Natural killer cell (primary cell): Measurements from ENCODE around the gene NTM. TPM values are rescaled to one million over a fixed set of nuclear protein-coding genes. Genes with fewer than 3 reads are reported as not detected.

Experiments used
- ATAC-seq, 3 donors: fragments of 150-1000 bp in 2 of 3; fragments of 200-7000 bp in 1 of 3; cut with Tn5 transposase; 1 replicate in 1 of 3; 2 replicates in 2 of 3; pipeline ENCODE4 v1.10.0; 2021; ENCODE audit warnings: mild to moderate bottlenecking in 2 of 3, moderate library complexity in 2 of 3
- DNase-seq, 2 donors: peaks; one replicate each; pipeline versions ENCODE4 v3.0.0 to v3.0.0-alpha.2; 2013 to 2021; ENCODE audit warnings: mixed read lengths in 1 of 2
- H3K27ac ChIP-seq: one replicate; pipeline ENCODE4 v1.5.1; 2013; ENCODE audit warnings: mild to moderate bottlenecking, low read length
- H3K27me3 ChIP-seq: one replicate; pipeline ENCODE4 v1.6.1; 2013; ENCODE audit warnings: low read length; ENCODE audit not compliant: control insufficient read depth, insufficient read depth
- H3K36me3 ChIP-seq: one replicate; pipeline ENCODE4 v1.6.1; 2013; ENCODE audit warnings: low read length; ENCODE audit not compliant: control insufficient read depth, insufficient read depth
- H3K4me1 ChIP-seq: one replicate; pipeline ENCODE4 v1.6.1; 2013; ENCODE audit warnings: low read length; ENCODE audit not compliant: control insufficient read depth, insufficient read depth
- H3K4me3 ChIP-seq: one replicate; pipeline ENCODE4 v1.5.1; 2013; ENCODE audit warnings: low read length
- H3K9me3 ChIP-seq: one replicate; pipeline ENCODE4 v1.6.1; 2013; ENCODE audit warnings: low read length; ENCODE audit not compliant: control insufficient read depth, insufficient read depth
- H3K27ac Mint-ChIP-seq, 2 donors: one replicate each; pipeline ENCODE4 v1.8.0; 2022; ENCODE audit warnings: mild to moderate bottlenecking in 2 of 2, mixed read lengths in 2 of 2, moderate library complexity in 1 of 2
- H3K27me3 Mint-ChIP-seq, 2 donors: one replicate each; pipeline ENCODE4 v1.8.0; 2022; ENCODE audit warnings: low read depth in 2 of 2, mixed read lengths in 2 of 2
- H3K36me3 Mint-ChIP-seq: one replicate; pipeline ENCODE4 v1.8.0; 2022; ENCODE audit warnings: mixed read lengths
- H3K4me1 Mint-ChIP-seq, 2 donors: one replicate each; pipeline ENCODE4 v1.8.0; 2022; ENCODE audit warnings: mixed read lengths in 2 of 2
- H3K4me3 Mint-ChIP-seq: one replicate; pipeline ENCODE4 v1.8.0; 2022; ENCODE audit warnings: mild to moderate bottlenecking, moderate library complexity, mixed read lengths
- H3K9me3 Mint-ChIP-seq, 2 donors: one replicate each; pipeline ENCODE4 v1.8.0; 2022; ENCODE audit warnings: mixed read lengths in 2 of 2
- WGBS: methylation state at CpG from one replicate; pipeline ENCODE4 v1.1.7; 2013; ENCODE audit warnings: missing lambda C conversion rate; ENCODE audit not compliant: insufficient coverage; 5-methylcytosine and 5-hydroxymethylcytosine counted together
- intact Hi-C: fragments of 100-400 bp; cut with micrococcal nuclease; formaldehyde crosslinking; loops from one replicate; pipeline ENCODE4 v1.14.2; 2022
- total RNA-seq, 4 donors: library from RNA; stranded (reverse); fragments of 120-200 nt in 1 of 4; gene quantifications; one replicate each; pipeline versions ENCODE4 v1.2.3 to v1.2.4, GENCODE V29; 2013 to 2022
- TF ChIP-seq, protein P1 (sequence below): fragments of 200-600 bp; IDR thresholded peaks from one replicate; pipeline ENCODE4 v1.8.0; 2022; ENCODE audit warnings: antibody characterized with exemption

Gene NTM
- total RNA-seq, 3 donors from 2014 or later (not counting 1 experiment from before 2014, with no cell fraction given) = not detected

DNA sequence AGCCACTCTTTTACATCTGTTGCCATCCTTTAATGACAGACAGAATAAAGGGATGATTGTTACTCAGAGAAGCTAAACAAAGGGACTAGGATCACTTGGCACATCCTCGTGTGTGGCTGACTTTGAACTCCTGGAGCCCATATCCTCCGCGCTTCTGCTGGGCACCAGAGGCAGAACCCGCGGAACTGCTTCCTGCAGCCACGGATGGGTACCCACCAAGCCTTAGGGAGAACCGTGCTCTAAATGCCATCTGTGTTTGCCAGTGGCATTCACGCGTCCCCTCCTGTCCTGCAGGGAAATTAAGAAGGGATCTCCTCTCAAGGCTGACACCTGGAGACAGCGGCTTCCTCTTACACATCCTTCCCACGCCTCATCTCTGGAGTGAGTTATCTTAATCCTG lies 294.4 kb downstream of the NTM start:
- no peak overlapping the region for H3K4me3 ChIP-seq
- no peak for DNase-seq
- H3K36me3 Mint-ChIP-seq = no peaks in the 10 kb centered on the region
- no peak overlapping the region for H3K27ac ChIP-seq
- no peaks in the 10 kb centered on the region for H3K4me1 ChIP-seq
- TF ChIP-seq, protein P1, sequence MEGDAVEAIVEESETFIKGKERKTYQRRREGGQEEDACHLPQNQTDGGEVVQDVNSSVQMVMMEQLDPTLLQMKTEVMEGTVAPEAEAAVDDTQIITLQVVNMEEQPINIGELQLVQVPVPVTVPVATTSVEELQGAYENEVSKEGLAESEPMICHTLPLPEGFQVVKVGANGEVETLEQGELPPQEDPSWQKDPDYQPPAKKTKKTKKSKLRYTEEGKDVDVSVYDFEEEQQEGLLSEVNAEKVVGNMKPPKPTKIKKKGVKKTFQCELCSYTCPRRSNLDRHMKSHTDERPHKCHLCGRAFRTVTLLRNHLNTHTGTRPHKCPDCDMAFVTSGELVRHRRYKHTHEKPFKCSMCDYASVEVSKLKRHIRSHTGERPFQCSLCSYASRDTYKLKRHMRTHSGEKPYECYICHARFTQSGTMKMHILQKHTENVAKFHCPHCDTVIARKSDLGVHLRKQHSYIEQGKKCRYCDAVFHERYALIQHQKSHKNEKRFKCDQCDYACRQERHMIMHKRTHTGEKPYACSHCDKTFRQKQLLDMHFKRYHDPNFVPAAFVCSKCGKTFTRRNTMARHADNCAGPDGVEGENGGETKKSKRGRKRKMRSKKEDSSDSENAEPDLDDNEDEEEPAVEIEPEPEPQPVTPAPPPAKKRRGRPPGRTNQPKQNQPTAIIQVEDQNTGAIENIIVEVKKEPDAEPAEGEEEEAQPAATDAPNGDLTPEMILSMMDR = no peak
- no peak for ATAC-seq
- no peaks in the 10 kb centered on the region for H3K27me3 ChIP-seq
- H3K27ac Mint-ChIP-seq = no peak overlapping the region
- peaks cover 8 to 9% of the 10 kb centered on the region in 2 donors for H3K4me1 Mint-ChIP-seq
- H3K27me3 Mint-ChIP-seq = peaks cover 3 to 8% of the 10 kb centered on the region in 2 donors
- H3K9me3 ChIP-seq = no peaks in the 10 kb centered on the region
- no peak overlapping the region for H3K4me3 Mint-ChIP-seq
- intact Hi-C loops = no loop called here
- no peaks in the 10 kb centered on the region for H3K36me3 ChIP-seq
- no peaks in the 10 kb centered on the region for H3K9me3 Mint-ChIP-seq
- WGBS = 89% methylated on average over 11 of the region's 11 CpGs

DNA sequence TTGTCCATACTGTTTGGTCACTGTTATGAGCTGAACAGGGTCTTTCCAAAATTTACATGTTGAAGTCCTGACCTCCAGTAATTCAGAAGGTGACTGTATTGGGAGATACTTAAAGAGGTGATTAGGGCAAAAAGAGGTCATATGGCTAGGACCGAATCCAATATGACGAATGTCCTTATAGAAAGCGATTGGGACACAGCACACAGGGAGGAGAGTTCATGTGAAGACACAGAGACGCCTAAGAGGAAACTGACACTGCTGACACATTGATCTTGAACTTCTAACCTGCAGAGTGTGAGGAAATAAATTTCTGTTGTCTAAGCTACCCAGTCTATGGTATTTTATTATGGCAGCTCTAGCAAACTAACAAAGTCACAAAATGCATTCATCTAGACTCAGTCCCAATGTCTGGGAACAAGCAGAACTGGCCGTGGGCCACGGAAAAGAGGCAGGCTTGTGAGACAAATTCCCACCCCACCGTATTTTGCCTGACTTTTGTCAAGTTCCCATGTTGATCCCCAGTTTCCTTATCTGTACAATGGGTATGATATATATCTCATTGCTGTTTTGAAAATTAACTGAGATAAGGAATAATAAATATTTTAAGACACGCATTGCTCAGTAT lies 295.0 kb downstream of the NTM start:
- Histone ChIP-seq H3K36me3 (no peaks in the 10 kb centered on the region), H3K4me1 (no peaks in the 10 kb centered on the region), H3K4me3 (no peak overlapping the region), H3K27me3 (no peaks in the 10 kb centered on the region), H3K9me3 (no peaks in the 10 kb centered on the region), H3K27ac (no peak overlapping the region)
- intact Hi-C loops = no loop called here
- no peak overlapping the region for H3K4me3 Mint-ChIP-seq
- no peak overlapping the region for H3K27ac Mint-ChIP-seq
- 80% methylated on average over 8 of the region's 8 CpGs for WGBS
- no peaks in the 10 kb centered on the region for H3K36me3 Mint-ChIP-seq
- ATAC-seq (no peak), DNase-seq (no peak)
- no peaks in the 10 kb centered on the region for H3K9me3 Mint-ChIP-seq
- peaks cover 0 to 3% of the 10 kb centered on the region in 2 donors for H3K27me3 Mint-ChIP-seq
- peaks cover 8 to 9% of the 10 kb centered on the region in 2 donors for H3K4me1 Mint-ChIP-seq
- TF ChIP-seq, protein P1 = no peak

DNA sequence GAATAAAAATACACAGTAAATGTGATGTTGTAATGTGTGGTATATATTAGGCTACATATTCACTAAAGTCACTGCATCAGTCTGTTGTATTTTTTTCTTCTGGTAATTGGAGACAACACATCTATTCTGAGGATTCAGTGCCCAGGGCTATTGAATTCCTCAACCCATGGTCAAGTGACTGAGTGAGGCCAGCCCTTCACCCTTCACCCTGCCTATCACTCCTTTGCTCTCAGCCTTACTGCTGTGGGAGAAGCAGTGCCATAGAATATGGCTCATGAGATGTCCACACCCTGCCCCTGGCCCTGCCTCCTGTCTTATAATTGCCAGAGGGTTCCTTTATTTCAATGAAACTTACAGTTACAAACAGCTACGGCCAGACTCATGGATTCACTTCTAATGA lies 295.6 kb downstream of the NTM start:
- TF ChIP-seq, protein P1 = no peak
- Mint-ChIP-seq H3K9me3 (no peaks in the 10 kb centered on the region), H3K27ac (no peak overlapping the region), H3K4me3 (no peak overlapping the region), H3K4me1 (peaks cover 8 to 9% of the 10 kb centered on the region in 2 donors), H3K27me3 (no peaks in the 10 kb centered on the region), H3K36me3 (no peaks in the 10 kb centered on the region)
- WGBS = 80% methylated on average over 1 of the region's 1 CpG
- H3K36me3 ChIP-seq = no peaks in the 10 kb centered on the region
- H3K27me3 ChIP-seq = no peaks in the 10 kb centered on the region
- no peaks in the 10 kb centered on the region for H3K9me3 ChIP-seq
- DNase-seq (no peak), ATAC-seq (no peak)
- intact Hi-C loops = no loop called here
- no peaks in the 10 kb centered on the region for H3K4me1 ChIP-seq
- H3K27ac ChIP-seq = no peak overlapping the region
- no peak overlapping the region for H3K4me3 ChIP-seq

DNA sequence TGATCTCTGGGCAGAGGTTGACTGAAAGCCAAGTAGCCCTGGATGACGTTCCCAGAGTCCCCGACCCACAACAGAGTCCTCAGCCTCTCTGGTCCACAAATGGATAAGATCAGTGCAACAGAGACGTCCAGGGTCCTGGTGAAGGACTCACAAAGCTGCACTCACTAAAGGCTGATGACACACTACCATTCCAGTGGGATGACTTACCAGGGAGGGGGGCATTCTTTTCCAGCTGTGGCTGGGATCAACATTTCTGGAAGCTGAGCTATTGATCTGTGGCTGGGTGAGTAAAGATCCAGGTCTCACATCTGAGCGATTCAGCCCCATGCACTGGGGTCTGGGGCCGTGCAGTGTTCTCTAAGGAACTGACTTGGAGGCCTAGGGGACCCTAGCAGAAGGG lies 296.2 kb downstream of the NTM start:
- DNase-seq = no peak
- H3K27ac ChIP-seq = no peak overlapping the region
- intact Hi-C loops = no loop called here
- H3K27me3 ChIP-seq = no peaks in the 10 kb centered on the region
- TF ChIP-seq, protein P1 = no peak
- H3K4me1 ChIP-seq = no peaks in the 10 kb centered on the region
- Mint-ChIP-seq H3K27ac (no peak overlapping the region), H3K9me3 (no peaks in the 10 kb centered on the region), H3K4me1 (peaks cover 8 to 9% of the 10 kb centered on the region in 2 donors), H3K4me3 (no peak overlapping the region), H3K27me3 (no peaks in the 10 kb centered on the region), H3K36me3 (no peaks in the 10 kb centered on the region)
- 77% methylated on average over 5 of the region's 5 CpGs for WGBS
- H3K36me3 ChIP-seq = no peaks in the 10 kb centered on the region
- no peak overlapping the region for H3K4me3 ChIP-seq
- H3K9me3 ChIP-seq = no peaks in the 10 kb centered on the region
- ATAC-seq = no peak
